IMR-90 (cell line): ENCODE results near the gene RNF130. TPM values are rescaled to one million over a fixed set of nuclear protein-coding genes. Genes with fewer than 3 reads are reported as not detected.

ENCODE experiments used
- ATAC-seq: fragments of 200-7000 bp; cut with Tn5 transposase; 2 replicates; pipeline ENCODE4 v1.9.1; 2020; ENCODE audit warnings: low read depth, mild to moderate bottlenecking, moderate library complexity
- BruUV-seq: library from RNA; stranded (reverse); fragments of 400-500 nt; replicated peaks from 2 replicates; lab custom pipeline; 2021; lab: Mats Ljungman, UMichigan
- CTCF ChIA-PET: fragments of 300-600 bp; formaldehyde crosslinking; extraction: SDS; loops from one replicate; lab custom pipeline; 2021; ENCODE audit warnings: antibody characterized with exemption; lab: Yijun Ruan, JAX
- POLR2A ChIA-PET: fragments of 300-600 bp; sonication (Branson Sonifier 250); formaldehyde crosslinking; loops from one replicate; lab custom pipeline; 2022; ENCODE audit warnings: antibody characterized with exemption; ENCODE audit not compliant: unreplicated experiment; lab: Charles Lee
- DNase-seq: peaks from one replicate; pipeline ENCODE4 v3.0.0; 2013
- H2AFZ ChIP-seq: replicated peaks from 2 replicates; pipeline ENCODE3; 2013; ENCODE audit warnings: low read length, mild to moderate bottlenecking; ENCODE audit not compliant: poor library complexity
- H2AK5ac ChIP-seq: 2 replicates; pipeline ENCODE4 v1.6.1; 2013; ENCODE audit warnings: low read depth, low read length, inconsistent platforms
- H2AK9ac ChIP-seq: replicated peaks from 2 replicates; pipeline ENCODE3; 2013; ENCODE audit warnings: mild to moderate bottlenecking, low read depth, low read length, moderate library complexity; ENCODE audit not compliant: poor library complexity
- H2BK120ac ChIP-seq: 2 replicates; pipeline ENCODE4 v1.6.1; 2013; ENCODE audit warnings: low read depth, low read length, inconsistent platforms
- H2BK15ac ChIP-seq: 3 replicates; pipeline ENCODE4 v1.6.1; 2013; ENCODE audit warnings: low read depth, low read length, inconsistent platforms
- H2BK20ac ChIP-seq: 2 replicates; pipeline ENCODE4 v1.6.1; 2013; ENCODE audit warnings: low read depth, mild to moderate bottlenecking, inconsistent platforms, low read length, moderate library complexity
- H2BK5ac ChIP-seq: 2 replicates; pipeline ENCODE4 v1.6.1; 2013; ENCODE audit warnings: mild to moderate bottlenecking, low read depth, low read length, inconsistent platforms; ENCODE audit not compliant: poor library complexity, severe bottlenecking
- H3K14ac ChIP-seq: replicated peaks from 2 replicates; pipeline ENCODE4 v1.6.1; 2013; ENCODE audit warnings: low read depth, low read length, inconsistent platforms
- H3K18ac ChIP-seq: 2 replicates; pipeline ENCODE4 v1.6.1; 2013; ENCODE audit warnings: low read depth, low read length, control low read depth
- H3K23ac ChIP-seq: 2 replicates; pipeline ENCODE4 v1.6.1; 2013; ENCODE audit warnings: low read depth, low read length, inconsistent platforms
- H3K27ac ChIP-seq: 2 replicates; pipeline ENCODE4 v1.5.1; 2013; ENCODE audit warnings: mild to moderate bottlenecking, control low read depth, low read length; ENCODE audit not compliant: insufficient read depth
- H3K27me3 ChIP-seq: 2 replicates; pipeline ENCODE4 v1.6.1; 2013; ENCODE audit warnings: low read length; ENCODE audit not compliant: control insufficient read depth, insufficient read depth
- H3K36me3 ChIP-seq: 2 replicates; pipeline ENCODE4 v1.6.1; 2013; ENCODE audit warnings: low read length, mixed read lengths; ENCODE audit not compliant: control insufficient read depth, insufficient read depth
- H3K4ac ChIP-seq: 2 replicates; pipeline ENCODE4 v1.6.1; 2013; ENCODE audit warnings: low read depth, low read length, inconsistent platforms
- H3K4me1 ChIP-seq: 2 replicates; pipeline ENCODE4 v1.6.1; 2013; ENCODE audit warnings: low read length, mixed read lengths; ENCODE audit not compliant: control insufficient read depth, insufficient read depth
- H3K4me2 ChIP-seq: 2 replicates; pipeline ENCODE4 v1.6.1; 2013; ENCODE audit warnings: low read depth, mild to moderate bottlenecking, control low read depth, low read length, moderate library complexity
- H3K4me3 ChIP-seq: 2 replicates; pipeline ENCODE4 v1.5.1; 2013; ENCODE audit warnings: low read depth, mild to moderate bottlenecking, control low read depth, low read length, moderate library complexity; ENCODE audit not compliant: insufficient read depth
- H3K56ac ChIP-seq: 2 replicates; pipeline ENCODE4 v1.6.1; 2013; ENCODE audit warnings: low read length, inconsistent platforms; ENCODE audit not compliant: insufficient read depth; ENCODE audit errors: extremely low read depth
- H3K79me1 ChIP-seq, 2 experiments: 2 replicates each; pipeline ENCODE4 v1.6.1; 2013; ENCODE audit warnings: low read length in 2 of 2, inconsistent platforms in 1 of 2, low read depth in 1 of 2
- H3K9ac ChIP-seq: 2 replicates; pipeline ENCODE4 v1.6.1; 2013; ENCODE audit warnings: low read depth, low read length, control low read depth
- H3K9me1 ChIP-seq: 2 replicates; pipeline ENCODE4 v1.6.1; 2013; ENCODE audit warnings: low read length, inconsistent platforms; ENCODE audit not compliant: insufficient read depth
- H3K9me3 ChIP-seq: 2 replicates; pipeline ENCODE4 v1.6.1; 2013; ENCODE audit warnings: low read length; ENCODE audit not compliant: control insufficient read depth, insufficient read depth
- H4K20me1 ChIP-seq: 2 replicates; pipeline ENCODE4 v1.6.1; 2013; ENCODE audit warnings: low read length, inconsistent platforms; ENCODE audit not compliant: insufficient read depth
- H4K5ac ChIP-seq: 2 replicates; pipeline ENCODE4 v1.6.1; 2013; ENCODE audit warnings: mild to moderate bottlenecking, low read depth, low read length, control low read depth
- H4K8ac ChIP-seq, 2 experiments: 2 replicates each; pipeline ENCODE4 v1.6.1; 2013; ENCODE audit warnings: low read depth in 2 of 2, low read length in 2 of 2, control low read depth in 1 of 2, inconsistent platforms in 1 of 2
- H4K91ac ChIP-seq: 2 replicates; pipeline ENCODE4 v1.6.1; 2013; ENCODE audit warnings: low read depth, low read length, inconsistent platforms; ENCODE audit not compliant: insufficient read depth
- BHLHE40 ChIP-seq: fragments of 150-350 bp; IDR thresholded peaks from 2 replicates; pipeline ENCODE4 v1.6.1; 2016; ENCODE audit warnings: mild to moderate bottlenecking, low read depth, low read length
- CEBPB ChIP-seq: IDR thresholded peaks from 2 replicates; pipeline ENCODE4 v1.6.1; 2012; ENCODE audit warnings: low read depth, low read length, improper control_type of control experiment
- CHD1 ChIP-seq: IDR thresholded peaks from 2 replicates; pipeline ENCODE4 v1.6.1; 2012; ENCODE audit warnings: low read depth, low read length, improper control_type of control experiment
- CTCF ChIP-seq: conservative IDR thresholded peaks from 2 replicates; pipeline ENCODE4 v1.5.1; 2012; ENCODE audit warnings: mild to moderate bottlenecking, low read depth, low read length, improper control_type of control experiment
- ELK1 ChIP-seq: fragments of 150-350 bp; IDR thresholded peaks from 2 replicates; pipeline ENCODE4 v1.6.1; 2016; ENCODE audit warnings: low read depth, mild to moderate bottlenecking, low read length, moderate library complexity, borderline replicate concordance
- FOS ChIP-seq: fragments of 150-350 bp; IDR thresholded peaks from 2 replicates; pipeline ENCODE4 v1.6.1; 2016; ENCODE audit warnings: low read depth, low read length
- MAFK ChIP-seq: IDR thresholded peaks from 2 replicates; pipeline ENCODE4 v1.6.1; 2012; ENCODE audit warnings: low read depth, low read length, improper control_type of control experiment
- MAZ ChIP-seq: IDR thresholded peaks from 2 replicates; pipeline ENCODE4 v1.6.1; 2012; ENCODE audit warnings: low read depth, mild to moderate bottlenecking, low read length, improper control_type of control experiment, moderate library complexity, borderline replicate concordance
- MXI1 ChIP-seq: IDR thresholded peaks from 2 replicates; pipeline ENCODE4 v1.6.1; 2012; ENCODE audit warnings: low read depth, mild to moderate bottlenecking, low read length, moderate library complexity, borderline replicate concordance
- NFE2L2 ChIP-seq: fragments of 150-350 bp; IDR thresholded peaks from 2 replicates; pipeline ENCODE4 v1.6.1; 2016; ENCODE audit warnings: low read depth, mild to moderate bottlenecking, low read length
- POLR2A ChIP-seq: IDR thresholded peaks from 2 replicates; pipeline ENCODE4 v1.6.1; 2012; ENCODE audit warnings: mild to moderate bottlenecking, low read depth, low read length
- RAD21 ChIP-seq: IDR thresholded peaks from 2 replicates; pipeline ENCODE4 v1.6.1; 2012; ENCODE audit warnings: low read length, improper control_type of control experiment
- RCOR1 ChIP-seq: IDR thresholded peaks from 2 replicates; pipeline ENCODE4 v1.6.1; 2012; ENCODE audit warnings: mild to moderate bottlenecking, low read length, improper control_type of control experiment; ENCODE audit not compliant: insufficient replicate concordance
- RFX5 ChIP-seq: IDR thresholded peaks from 2 replicates; pipeline ENCODE4 v1.8.0; 2012; ENCODE audit warnings: low read depth, mild to moderate bottlenecking, low read length, moderate library complexity
- SMC3 ChIP-seq: fragments of 150-350 bp; IDR thresholded peaks from 2 replicates; pipeline ENCODE4 v1.6.1; 2016; ENCODE audit warnings: low read depth, mild to moderate bottlenecking, antibody characterized with exemption, low read length, moderate library complexity
- USF2 ChIP-seq: fragments of 150-350 bp; IDR thresholded peaks from 2 replicates; pipeline ENCODE4 v1.6.1; 2017; ENCODE audit warnings: mild to moderate bottlenecking, antibody characterized with exemption, low read length, low read depth
- WGBS, 2 experiments: methylation state at CpG; one replicate each; pipeline versions ENCODE4 v1.1.5 to v1.1.7; 2013; ENCODE audit warnings: missing lambda C conversion rate in 2 of 2; ENCODE audit not compliant: insufficient read length in 1 of 2; ENCODE audit errors: extremely low coverage in 2 of 2; 5-methylcytosine and 5-hydroxymethylcytosine counted together
- dilution Hi-C: fragments of 300-500 bp; cut with HindIII; formaldehyde crosslinking; loops from one replicate; pipeline ENCODE4 v1.14.3; 2018; ENCODE audit warnings: low sequenced_read_pairs; ENCODE audit not compliant: unreplicated experiment
- in situ Hi-C: fragments of 300-500 bp; cut with MboI; formaldehyde crosslinking; loops from 3 replicates; pipeline ENCODE4 v1.14.3; 2019; ENCODE audit warnings: low sequenced_read_pairs, inconsistent platforms, mixed read lengths
- intact Hi-C: fragments of 100-400 bp; cut with micrococcal nuclease; formaldehyde crosslinking; loops from 2 replicates; pipeline ENCODE4 v1.10.0; 2022
- polyA plus RNA-seq, 3 experiments: library from polyadenylated mRNA; depleted of rRNA; stranded (reverse); fragments of >200 nt; gene quantifications; 2 replicates each; pipeline ENCODE4 v1.2.3, GENCODE V29; 2012; ENCODE audit warnings: low replicate concordance in 1 of 3
- total RNA-seq: library from RNA; depleted of rRNA; stranded (reverse); fragments of >200 nt; gene quantifications from 2 replicates; pipeline ENCODE4 v1.2.3, GENCODE V29; 2012

RNF130 gene
- total and polyA plus RNA-seq, 2 of the 4 experiments (the other 2 are of a cell fraction): 12.9 to 21.7 TPM

- no peak overlapping the region for H3K4me3 ChIP-seq
- no CpG with 5 or more reads among the region's 6 CpGs for WGBS, 2 experiments
- dilution Hi-C loops (no loop called here), intact Hi-C loops (no loop called here), in situ Hi-C loops (no loop called here)
- H3K27me3 ChIP-seq: no peaks in the 10 kb centered on the region
- no peaks in the 10 kb centered on the region for H3K79me1 ChIP-seq
- no peak overlapping the region for H2BK5ac ChIP-seq
- no peak for DNase-seq
- no peak overlapping the region for H2AFZ ChIP-seq
- no peak overlapping the region for H3K4me2 ChIP-seq
- no peak overlapping the region for H4K91ac ChIP-seq
- no peak overlapping the region for H4K8ac ChIP-seq
- H3K9me1 ChIP-seq: no peaks in the 10 kb centered on the region; the same call in 1 of the 2 replicates
- H3K27ac ChIP-seq: no peak overlapping the region
- no peak for TF ChIP-seq CTCF
- no peak for TF ChIP-seq USF2
- TF ChIP-seq POLR2A: no peak
- TF ChIP-seq CEBPB: no peak
- no peak for TF ChIP-seq ELK1
- TF ChIP-seq NFE2L2: no peak
- no peak for TF ChIP-seq RCOR1
- no peak for TF ChIP-seq RFX5
- TF ChIP-seq MAZ: no peak
- no peak for TF ChIP-seq MAFK
- no peak for TF ChIP-seq RAD21
- no peak for TF ChIP-seq FOS
- no peak for TF ChIP-seq SMC3
- no peak for TF ChIP-seq BHLHE40
- TF ChIP-seq MXI1: no peak
- no peak for TF ChIP-seq CHD1
- no peak overlapping the region for H3K18ac ChIP-seq
- CTCF ChIA-PET: interaction anchor here (0.6 kb wide), 2 partner anchors 124 to 226 kb away, joined by 4 to 5 read pairs; no protein-coding TSS in a partner anchor
- BruUV-seq: no TSS peak
- POLR2A ChIA-PET: no interaction called here
- H4K20me1 ChIP-seq: no peaks in the 10 kb centered on the region
- H3K4me1 ChIP-seq: no peaks in the 10 kb centered on the region; the same call in 1 of the 2 replicates
- H2AK5ac ChIP-seq: no peak overlapping the region
- no peak for ATAC-seq
- H3K9me3 ChIP-seq: no peaks in the 10 kb centered on the region
- no peak overlapping the region for H2AK9ac ChIP-seq
- no peak overlapping the region for H2BK20ac ChIP-seq
- peaks cover 17% of the 10 kb centered on the region for H3K36me3 ChIP-seq
- H3K23ac ChIP-seq: no peak overlapping the region
- no peak overlapping the region for H3K14ac ChIP-seq
- no peak overlapping the region for H2BK120ac ChIP-seq
- no peak overlapping the region for H3K9ac ChIP-seq
- H4K5ac ChIP-seq: no peak overlapping the region
- no peak overlapping the region for H2BK15ac ChIP-seq
- H3K56ac ChIP-seq: no peak overlapping the region
- H3K4ac ChIP-seq: no peak overlapping the region
Observed at GRCh38 chr5:179959641-179960040, 111.9 kb downstream of the RNF130 start.
